HepG2 (cell line): ENCODE measurements around the gene RNGTT. TPM values are rescaled to one million over a fixed set of nuclear protein-coding genes. Genes with fewer than 3 reads are reported as not detected.

Source experiments
- ATAC-seq: fragments of 200-7000 bp; cut with Tn5 transposase; 3 replicates; pipeline ENCODE4 v1.9.1; 2020; ENCODE audit warnings: mild to moderate bottlenecking, moderate library complexity
- BruUV-seq: library from RNA; stranded (reverse); fragments of 400-500 nt; replicated peaks from 2 replicates; lab custom pipeline; 2021; lab: Mats Ljungman, UMichigan
- CTCF ChIA-PET: fragments of 300-600 bp; formaldehyde crosslinking; extraction: SDS; loops from one replicate; lab custom pipeline; 2021; ENCODE audit warnings: low total read pairs, inconsistent platforms, low intra/inter-chr PET ratio; lab: Yijun Ruan, JAX
- POLR2A ChIA-PET: fragments of 350-600 bp; sonication (Branson Sonifier 250); formaldehyde crosslinking; loops from one replicate; lab custom pipeline; 2020; ENCODE audit warnings: antibody characterized with exemption, inconsistent platforms; lab: Yijun Ruan, JAX
- DNase-seq: peaks from one replicate; pipeline ENCODE4 v3.0.0-alpha.2; 2015; ENCODE audit warnings: low spot score
- FAIRE-seq: peaks from 3 replicates; lab custom pipeline; 2011; peaks lifted over from hg19 to GRCh38; lab: Jason Lieb, UNC
- H2AFZ ChIP-seq: one replicate; pipeline ENCODE4 v1.6.1; 2011; ENCODE audit warnings: low read length, inconsistent platforms
- H3K27ac ChIP-seq: fragments of 300-600 bp; 3 replicates; pipeline ENCODE4 v1.8.0; 2011; ENCODE audit warnings: mixed run types, mild to moderate bottlenecking, mixed read lengths, low read length, inconsistent platforms; ENCODE audit not compliant: insufficient read depth; ENCODE audit errors: extremely low read length
- H3K27me3 ChIP-seq, 2 experiments: fragments of 200-600 bp in 1 of 2; 2 replicates in 1 of 2; 3 replicates in 1 of 2; pipeline versions ENCODE4 v1.6.0 to v1.8.0; 2011; ENCODE audit warnings: low read length in 2 of 2, mild to moderate bottlenecking in 2 of 2, moderate library complexity in 2 of 2, inconsistent platforms in 1 of 2; ENCODE audit not compliant: insufficient read depth in 2 of 2, control insufficient read depth in 1 of 2
- H3K36me3 ChIP-seq, 2 experiments: fragments of 200-600 bp in 1 of 2; replicated peaks in 1 of 2; 2 replicates in 1 of 2; 3 replicates in 1 of 2; pipeline versions ENCODE4 v1.5.1 to v1.8.0; 2011; ENCODE audit warnings: low read length in 2 of 2, inconsistent platforms in 1 of 2; ENCODE audit not compliant: insufficient read depth in 2 of 2, control insufficient read depth in 1 of 2
- H3K4me1 ChIP-seq: 2 replicates; pipeline ENCODE4 v1.5.1; 2012; ENCODE audit warnings: low read length, inconsistent platforms; ENCODE audit not compliant: insufficient read depth
- H3K4me2 ChIP-seq: 2 replicates; pipeline ENCODE4 v1.6.0; 2011; ENCODE audit warnings: low read depth, low read length, inconsistent platforms
- H3K4me3 ChIP-seq, 3 experiments: fragments of 200-600 bp in 1 of 3; sonication (generic), shearing (Covaris generic) in 1 of 3; replicated peaks in 1 of 3; 2 replicates each; pipeline ENCODE4 v1.5.1; 2011 to 2016; ENCODE audit warnings: low read length in 3 of 3, inconsistent platforms in 2 of 3, low read depth in 2 of 3, mild to moderate bottlenecking in 2 of 3, control low read depth in 1 of 3, mixed read lengths in 1 of 3; ENCODE audit not compliant: insufficient read depth in 1 of 3
- H3K79me2 ChIP-seq: one replicate; pipeline ENCODE4 v1.6.1; 2011; ENCODE audit warnings: low read length, inconsistent platforms; ENCODE audit not compliant: insufficient read depth
- H3K9ac ChIP-seq: 2 replicates; pipeline ENCODE4 v1.6.0; 2011; ENCODE audit warnings: mild to moderate bottlenecking, low read depth, low read length, inconsistent platforms; ENCODE audit not compliant: insufficient read depth
- H3K9me3 ChIP-seq: 2 replicates; pipeline ENCODE4 v1.5.1; 2012; ENCODE audit warnings: mild to moderate bottlenecking, low read length
- H4K20me1 ChIP-seq: 2 replicates; pipeline ENCODE4 v1.6.0; 2011; ENCODE audit warnings: inconsistent platforms, mild to moderate bottlenecking, low read length, moderate library complexity; ENCODE audit not compliant: insufficient read depth
- CBX5 ChIP-seq: sonication (generic); formaldehyde crosslinking; IDR thresholded peaks from 2 replicates; pipeline ENCODE4 v1.4.0; 2020; ENCODE audit warnings: missing genetic modification reagents, borderline replicate concordance
- CREM ChIP-seq, 2 experiments: sonication (generic) in 1 of 2; formaldehyde crosslinking in 1 of 2; IDR thresholded peaks; 2 replicates each; pipeline versions ENCODE4 v1.4.0 to v1.6.1; 2016 to 2020; ENCODE audit warnings: antibody characterized with exemption in 1 of 2, mild to moderate bottlenecking in 1 of 2, missing genetic modification reagents in 1 of 2
- DRAP1 ChIP-seq: IDR thresholded peaks from 2 replicates; pipeline ENCODE4 v1.6.1; 2016; ENCODE audit warnings: missing genetic modification reagents, missing compliant biosample characterization
- FOXO4 ChIP-seq: sonication (generic); formaldehyde crosslinking; conservative IDR thresholded peaks from 2 replicates; pipeline ENCODE4 v1.8.1; 2023; ENCODE audit warnings: missing genetic modification reagents
- KMT2A ChIP-seq: sonication (generic); formaldehyde crosslinking; IDR thresholded peaks from 2 replicates; pipeline ENCODE4 v1.4.0; 2020; ENCODE audit warnings: missing genetic modification reagents
- MXD4 ChIP-seq: IDR thresholded peaks from 2 replicates; pipeline ENCODE4 v1.6.1; 2016; ENCODE audit warnings: mild to moderate bottlenecking, missing biosample characterization, missing genetic modification reagents
- RFXANK ChIP-seq: IDR thresholded peaks from 2 replicates; pipeline ENCODE4 v1.6.1; 2016
- ZNF207 ChIP-seq: fragments of 450-650 bp; IDR thresholded peaks from 2 replicates; pipeline ENCODE4 v1.6.1; 2016; ENCODE audit warnings: antibody characterized with exemption, borderline replicate concordance
- ZNF260 ChIP-seq: sonication (generic); formaldehyde crosslinking; IDR thresholded peaks from 2 replicates; pipeline ENCODE4 v1.4.0; 2020; ENCODE audit warnings: missing genetic modification reagents, low read depth, mild to moderate bottlenecking, borderline replicate concordance
- ZNF770 ChIP-seq: sonication (generic); formaldehyde crosslinking; IDR thresholded peaks from 2 replicates; pipeline ENCODE4 v1.5.0; 2020; ENCODE audit warnings: mild to moderate bottlenecking, missing genetic modification reagents
- ZNF879 ChIP-seq: sonication (generic); formaldehyde crosslinking; IDR thresholded peaks from 2 replicates; pipeline ENCODE4 v1.8.1; 2023; ENCODE audit warnings: missing genetic modification reagents
- ZUFSP ChIP-seq: sonication (generic); formaldehyde crosslinking; IDR thresholded peaks from 2 replicates; pipeline ENCODE4 v1.9.0; 2021; ENCODE audit warnings: missing genetic modification reagents, mild to moderate bottlenecking, borderline replicate concordance
- WGBS: methylation state at CpG from one replicate; pipeline ENCODE4 v1.1.6; 2017; ENCODE audit warnings: low lambda C conversion rate; 5-methylcytosine and 5-hydroxymethylcytosine counted together
- in situ Hi-C: cut with HindIII; loops from 2 replicates; pipeline ENCODE4 v1.10.0; 2017; ENCODE audit warnings: low pct_unique_long_range_greater_than_20kb; ENCODE audit not compliant: extremely low pct_ligation_motif_present
- intact Hi-C: fragments of 100-400 bp; cut with micrococcal nuclease; formaldehyde crosslinking; loops from one replicate; pipeline ENCODE4 v1.10.0; 2022; ENCODE audit not compliant: unreplicated experiment
- polyA plus RNA-seq, 8 experiments: library from polyadenylated mRNA; depleted of rRNA in 3 of 8; stranded (reverse) in 7 of 8; unstranded in 1 of 8; fragments of >200 nt; fragmentation: Illumina TruSeq in 4 of 8; extraction: Trizol in 4 of 8; gene quantifications; 2 replicates each; pipeline versions ENCODE4 v1.2.1 to v1.2.3, GENCODE V29; 2011 to 2016; ENCODE audit warnings: low read depth in 4 of 8, missing spikeins in 1 of 8, mixed read lengths in 1 of 8; ENCODE audit not compliant: insufficient read depth in 1 of 8
- total RNA-seq, 5 experiments: library from RNA; depleted of rRNA; stranded (reverse); fragments of >200 nt; fragmentation: Illumina TruSeq; extraction: Trizol; gene quantifications; 2 replicates each; pipeline ENCODE4 v1.2.3, GENCODE V29; 2016; ENCODE audit warnings: low read depth in 1 of 5

The RNGTT gene
- total and polyA plus RNA-seq, 2 of the 13 experiments (the other 11 are each of a cell fraction or from before 2014, with no cell fraction given), result 6.0 to 22.6 TPM

- TF ChIP-seq ZNF207 (no peak), ZNF770 (CRISPR knock-in tag) (peak; percentile 81)
- TF ChIP-seq, all 625 proteins: peak for 1
- 90% methylated on average over 3 of the region's 3 CpGs for WGBS
- no peaks in the 10 kb centered on the region for H3K36me3 ChIP-seq
- FAIRE-seq (no peak), DNase-seq (peak; percentile 3), ATAC-seq (no peak)
- in situ Hi-C loops, result no loop called here
- H3K79me2 ChIP-seq, result no peaks in the 10 kb centered on the region
- CTCF ChIA-PET, result no interaction called here
- H3K9me3 ChIP-seq, result no peaks in the 10 kb centered on the region
- BruUV-seq, result no TSS peak
- H3K9ac ChIP-seq, result no peak overlapping the region
- H3K27me3 ChIP-seq, result no peaks in the 10 kb centered on the region
- H3K4me2 ChIP-seq, result no peak overlapping the region
- peak overlapping the region; percentile 78 for H3K27ac ChIP-seq
- no peak overlapping the region for H2AFZ ChIP-seq
- peaks cover 44% of the 10 kb centered on the region for H3K4me1 ChIP-seq
- H3K4me3 ChIP-seq, result no peak overlapping the region
- POLR2A ChIA-PET, result no interaction called here
- no peaks in the 10 kb centered on the region for H4K20me1 ChIP-seq
- intact Hi-C loops, result no loop called here
Observed at GRCh38 chr6:88712243-88712936, 251.0 kb downstream of the RNGTT start.

GRCh38 chr6:88709819-88710246 lies 253.6 kb downstream of the RNGTT start:
- H3K9ac ChIP-seq, result no peak overlapping the region
- no peaks in the 10 kb centered on the region for H3K9me3 ChIP-seq
- DNase-seq (peak; percentile 86), FAIRE-seq (peak; percentile 44), ATAC-seq (peak; percentile 96)
- H3K4me2 ChIP-seq, result peak overlapping the region; percentile 31; the same call in 1 of the 2 replicates
- H3K79me2 ChIP-seq, result no peaks in the 10 kb centered on the region
- no TSS peak for BruUV-seq
- H3K4me1 ChIP-seq, result peaks cover 44% of the 10 kb centered on the region
- ChIA-PET POLR2A (no interaction called here), CTCF (no interaction called here)
- H2AFZ ChIP-seq, result no peak overlapping the region
- H3K36me3 ChIP-seq, result no peaks in the 10 kb centered on the region
- in situ Hi-C loops, result no loop called here
- peak overlapping the region in 1 of 3 experiments; percentile 4; a peak in 1 of 6 replicates for H3K4me3 ChIP-seq
- H4K20me1 ChIP-seq, result no peaks in the 10 kb centered on the region
- no peaks in the 10 kb centered on the region for H3K27me3 ChIP-seq
- intact Hi-C loops, result no loop called here
- WGBS, result 0% methylated on average over 1 of the region's 1 CpG
- H3K27ac ChIP-seq, result peak overlapping the region; percentile 78
- TF ChIP-seq ZNF879 (CRISPR knock-in tag), result no peak
- no peak for TF ChIP-seq ZNF260 (CRISPR knock-in tag)
- peak; percentile 78 for TF ChIP-seq CREM (IDR thresholded peaks at IDR 0.05)
- TF ChIP-seq CREM (CRISPR knock-in tag; IDR thresholded peaks at IDR 0.05), result no peak
- no peak for TF ChIP-seq MXD4 (CRISPR knock-in tag)
- TF ChIP-seq RFXANK (CRISPR knock-in tag), result no peak
- no peak for TF ChIP-seq KMT2A
- TF ChIP-seq FOXO4 (CRISPR knock-in tag), result no peak
- TF ChIP-seq CBX5 (CRISPR knock-in tag), result no peak; the same call in 1 of the 2 replicates
- no peak for TF ChIP-seq ZUFSP (CRISPR knock-in tag)
- TF ChIP-seq DRAP1 (CRISPR knock-in tag), result no peak
